Measurements from ENCODE around the gene POLR3E. TPM values are rescaled to one million over a fixed set of nuclear protein-coding genes. Genes with fewer than 3 reads are reported as not detected.

Gene POLR3E
- total RNA-seq, 1 experiment from 2014 or later, result 103 TPM

GRCh38 chr16:22291020-22291419 is 6.2 kb upstream of the POLR3E start:
- WGBS (ENCODE audit: extremely low coverage, insufficient read length, low lambda C conversion rate), result no CpG with 5 or more reads among the region's 5 CpGs
- Histone ChIP-seq H3K9me3 (ENCODE audit: control insufficient read depth, low read depth, low read length) (no peaks in the 10 kb centered on the region), H3K23ac (ENCODE audit: insufficient read length, low read depth, low read length) (no peak overlapping the region), H2BK15ac (ENCODE audit: low read depth, low read length) (no peak overlapping the region), H3K18ac (ENCODE audit: insufficient read length, low read depth, low read length) (no peak overlapping the region), H2BK120ac (ENCODE audit: low read depth, low read length, poor library complexity, severe bottlenecking) (no peak overlapping the region), H2AFZ (ENCODE audit: low read length) (no peak overlapping the region), H3K23me2 (ENCODE audit: insufficient read length, low read depth, low read length, poor library complexity, severe bottlenecking) (no peaks in the 10 kb centered on the region), H2AK5ac (ENCODE audit: insufficient read length, low read length) (no peak overlapping the region), H3K4me1 (ENCODE audit: insufficient read depth, low read length) (no peaks in the 10 kb centered on the region), H4K91ac (ENCODE audit: insufficient read length, low read depth, low read length) (no peak overlapping the region), H4K8ac (replicated peaks; ENCODE audit: insufficient read length, low read depth, low read length) (no peak overlapping the region), H3K27ac (ENCODE audit: insufficient read length, low read depth, low read length) (no peak overlapping the region), H2BK20ac (ENCODE audit: low read depth, low read length, poor library complexity, severe bottlenecking) (no peak overlapping the region), H3K4me2 (ENCODE audit: insufficient read depth, insufficient read length, low read length) (no peak overlapping the region), H3K27me3 (ENCODE audit: insufficient read depth, low read length) (no peaks in the 10 kb centered on the region), H3K9ac (ENCODE audit: extremely low read depth, insufficient read length, low read length) (no peak overlapping the region), H3K14ac (ENCODE audit: insufficient read depth, low read length) (no peak overlapping the region), H3K4ac (ENCODE audit: low read depth, low read length) (no peak overlapping the region), H2BK12ac (ENCODE audit: insufficient read length, low read depth, low read length) (no peak overlapping the region), H2BK5ac (ENCODE audit: insufficient read length, low read length) (no peak overlapping the region), H3K79me1 (ENCODE audit: insufficient read depth, low read depth, low read length, poor library complexity, severe bottlenecking) (no peaks in the 10 kb centered on the region), H3K56ac (ENCODE audit: insufficient read length, low read depth, low read length) (no peak overlapping the region), H4K20me1 (ENCODE audit: control insufficient read depth, insufficient read depth, insufficient read length) (no peaks in the 10 kb centered on the region), H3T11ph (ENCODE audit: low read length) (no peak overlapping the region), H4K5ac (ENCODE audit: insufficient read length, low read depth, low read length) (no peak overlapping the region), H3K79me2 (ENCODE audit: insufficient read depth, low read length) (no peaks in the 10 kb centered on the region)
- Mint-ChIP-seq H3K27me3 (ENCODE audit: low read depth) (no peaks in the 10 kb centered on the region), H3K9me3 (no peaks in the 10 kb centered on the region), H3K27ac (no peak overlapping the region; a peak in 1 of 7 replicates), H3K36me3 (ENCODE audit: insufficient read depth in 1 of 3, low read depth in 3 of 3) (no peaks in the 10 kb centered on the region), H3K4me1 (peaks cover 7 to 19% of the 10 kb centered on the region in 2 experiments), H3K4me3 (no peak overlapping the region)
- no peak for TF ChIP-seq CTCF (conservative IDR thresholded peaks at IDR 0.05)
- DNase-seq, result no peak
